IPS DF 19.7 (cell line): ENCODE results near the gene FNDC11.

ENCODE experiments used
- DNase-seq: peaks from one replicate; pipeline ENCODE4 v3.0.0-alpha.2; 2013; ENCODE audit warnings: low read depth, low spot score

Gene FNDC11

GRCh38 chr20:63525185-63525584 is 28.8 kb upstream of the FNDC11 start:
- DNase-seq = no peak

DNA sequence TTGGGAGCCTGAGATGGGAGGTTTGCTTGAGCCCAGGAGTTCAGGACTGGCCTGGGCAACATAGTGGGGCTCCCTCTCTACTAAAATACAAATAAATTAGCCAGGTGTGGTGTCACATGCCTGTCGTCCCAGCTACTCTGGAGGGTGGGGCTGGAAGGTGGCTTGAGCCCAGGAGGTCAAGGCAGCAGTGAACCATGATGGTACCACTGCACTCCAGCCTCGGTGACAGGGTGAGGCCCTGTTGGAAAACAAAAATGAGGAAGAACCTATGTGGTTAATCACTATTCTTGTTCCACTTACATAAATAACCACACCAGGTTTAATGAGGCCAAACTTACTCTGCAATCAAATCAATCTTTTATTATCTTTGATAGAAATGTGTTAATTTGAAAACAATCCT is 28.0 kb upstream of the FNDC11 start:
- no peak for DNase-seq

- no peak for DNase-seq
These were observed 26.8 kb upstream of the FNDC11 start for GRCh38 chr20:63527184-63527583.

DNA sequence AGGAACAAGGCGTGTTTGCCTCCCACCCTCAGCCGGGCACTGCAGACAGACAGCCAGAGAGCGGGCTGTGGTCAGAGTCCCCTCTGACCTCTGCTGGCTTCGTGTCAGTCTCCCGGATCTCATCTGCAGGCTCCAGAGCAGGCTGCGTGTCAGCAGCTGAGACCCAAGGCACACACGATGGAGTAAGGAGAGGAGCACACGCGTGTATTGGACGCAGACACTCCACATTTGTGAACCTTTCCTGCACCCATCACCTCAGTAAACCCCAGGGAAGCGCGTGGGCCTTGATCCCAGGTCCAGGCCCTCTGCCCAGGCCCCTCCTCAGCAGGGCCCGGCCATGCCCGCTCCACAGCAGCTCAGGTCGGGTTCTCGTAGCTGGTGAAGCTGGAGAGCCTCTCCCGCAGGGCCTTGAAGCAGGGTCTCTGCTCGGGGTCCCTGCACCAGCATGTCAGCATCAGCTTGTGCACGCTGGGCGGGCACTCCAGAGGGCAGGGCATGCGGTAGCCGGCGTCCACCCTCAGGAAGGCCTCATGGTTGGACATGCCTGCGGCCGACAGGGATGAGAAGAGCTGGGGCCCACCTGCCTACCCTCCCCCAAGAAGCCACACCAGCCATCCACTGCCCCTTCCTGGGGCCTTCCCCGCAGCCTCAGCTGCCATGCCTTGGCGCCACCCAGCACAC is 24.6 kb upstream of the FNDC11 start:
- DNase-seq = no peak

DNA sequence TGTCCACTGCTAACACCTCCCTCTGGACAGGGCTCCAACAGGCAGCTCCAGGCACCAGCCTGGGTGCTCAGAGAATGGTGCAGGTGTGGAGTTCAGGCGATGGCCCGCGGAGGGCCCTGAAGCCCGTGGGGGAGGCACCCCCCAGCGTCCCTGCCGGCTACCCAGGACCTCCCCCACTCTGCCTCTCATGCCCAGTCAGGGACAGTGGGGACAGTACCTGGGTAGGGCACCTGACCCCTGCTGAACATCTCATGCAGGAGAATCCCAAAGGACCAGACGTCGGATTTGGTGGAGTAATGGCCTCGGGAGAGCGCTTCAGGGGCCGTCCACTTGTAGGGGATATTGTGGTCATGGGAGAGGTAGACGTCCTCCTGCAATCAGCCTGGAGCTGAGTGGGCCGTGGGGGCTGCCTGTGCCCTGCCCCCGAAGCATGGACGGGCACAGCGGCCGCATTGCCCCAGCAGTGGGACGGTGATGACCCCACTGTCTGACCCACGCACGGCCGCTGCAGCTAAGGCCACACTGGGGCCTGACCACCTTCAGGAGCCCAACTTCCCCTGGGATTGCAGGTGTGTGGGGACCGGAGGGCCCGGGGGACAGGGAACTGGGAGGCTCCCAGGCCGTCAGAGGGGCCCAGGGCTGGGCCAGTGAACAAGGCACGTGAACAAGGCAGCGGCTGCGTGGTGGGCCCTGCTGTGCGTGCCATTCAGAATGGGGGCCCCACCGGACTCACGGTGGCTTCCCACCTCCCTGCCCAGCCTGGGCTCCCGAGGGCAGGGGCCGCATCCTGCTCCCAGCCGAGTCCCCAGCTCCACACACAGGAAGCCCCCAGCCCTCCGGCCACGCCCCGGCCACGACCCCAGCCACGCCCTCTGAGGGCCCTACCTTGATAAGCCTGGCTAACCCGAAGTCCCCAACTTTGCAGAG is 23.8 kb upstream of the FNDC11 start:
- DNase-seq = no peak

GRCh38 chr20:63530788-63531160 is 23.2 kb upstream of the FNDC11 start:
- DNase-seq = no peak

- no peak for DNase-seq
These were observed 22.1 kb upstream of the FNDC11 start for GRCh38 chr20:63531686-63532448.

DNA sequence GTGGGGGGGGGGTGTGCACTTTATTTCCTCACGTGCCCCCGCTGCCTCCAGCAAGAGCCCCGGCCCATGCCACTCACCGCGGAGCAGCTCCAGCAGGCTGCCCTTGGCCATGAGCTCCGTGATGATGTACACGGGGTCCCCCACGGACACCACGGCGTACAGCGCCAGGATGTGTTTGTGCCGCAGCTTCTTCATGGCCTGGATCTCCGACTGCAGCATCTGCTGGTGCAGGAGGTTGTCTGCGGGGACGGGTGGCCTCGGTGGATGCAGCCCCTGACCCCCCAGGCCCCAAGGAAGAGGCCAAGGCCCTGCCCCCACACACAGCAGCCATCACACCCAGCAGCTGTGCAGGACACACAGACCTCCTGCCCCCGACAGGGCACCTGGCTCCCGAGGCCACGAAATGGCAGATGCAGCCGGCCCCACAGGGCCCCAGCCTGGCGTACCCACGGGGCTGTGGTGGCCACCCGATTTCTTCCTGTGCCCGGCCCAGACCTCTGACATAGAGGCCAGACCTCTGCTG is 21.4 kb upstream of the FNDC11 start:
- DNase-seq = no peak

DNA sequence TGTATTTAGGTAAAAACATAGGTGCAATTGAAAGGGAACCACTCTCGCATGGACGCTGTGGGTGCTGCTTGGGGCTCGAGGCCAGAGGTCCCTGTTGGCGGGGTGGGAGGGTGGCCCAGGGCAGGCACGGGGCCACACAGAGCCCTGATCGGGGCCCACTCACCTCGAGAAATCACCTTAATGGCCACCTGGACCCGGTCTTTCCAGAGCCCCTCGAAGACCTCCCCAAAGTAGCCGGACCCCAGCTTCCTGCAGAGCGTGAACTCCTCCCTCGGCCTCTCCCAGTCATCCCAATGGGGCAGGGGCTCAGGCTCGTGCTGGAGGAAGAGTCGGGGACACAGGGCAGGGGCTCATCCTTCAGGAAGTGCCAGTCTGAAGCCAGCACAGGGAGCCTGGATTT is 20.6 kb upstream of the FNDC11 start:
- DNase-seq = no peak

- no peak for DNase-seq
These were observed 20.0 kb upstream of the FNDC11 start for GRCh38 chr20:63533871-63534393.

GRCh38 chr20:63534427-63534830 is 19.5 kb upstream of the FNDC11 start:
- no peak for DNase-seq

- no peak for DNase-seq
These were observed 18.9 kb upstream of the FNDC11 start for GRCh38 chr20:63534831-63535651.

DNA sequence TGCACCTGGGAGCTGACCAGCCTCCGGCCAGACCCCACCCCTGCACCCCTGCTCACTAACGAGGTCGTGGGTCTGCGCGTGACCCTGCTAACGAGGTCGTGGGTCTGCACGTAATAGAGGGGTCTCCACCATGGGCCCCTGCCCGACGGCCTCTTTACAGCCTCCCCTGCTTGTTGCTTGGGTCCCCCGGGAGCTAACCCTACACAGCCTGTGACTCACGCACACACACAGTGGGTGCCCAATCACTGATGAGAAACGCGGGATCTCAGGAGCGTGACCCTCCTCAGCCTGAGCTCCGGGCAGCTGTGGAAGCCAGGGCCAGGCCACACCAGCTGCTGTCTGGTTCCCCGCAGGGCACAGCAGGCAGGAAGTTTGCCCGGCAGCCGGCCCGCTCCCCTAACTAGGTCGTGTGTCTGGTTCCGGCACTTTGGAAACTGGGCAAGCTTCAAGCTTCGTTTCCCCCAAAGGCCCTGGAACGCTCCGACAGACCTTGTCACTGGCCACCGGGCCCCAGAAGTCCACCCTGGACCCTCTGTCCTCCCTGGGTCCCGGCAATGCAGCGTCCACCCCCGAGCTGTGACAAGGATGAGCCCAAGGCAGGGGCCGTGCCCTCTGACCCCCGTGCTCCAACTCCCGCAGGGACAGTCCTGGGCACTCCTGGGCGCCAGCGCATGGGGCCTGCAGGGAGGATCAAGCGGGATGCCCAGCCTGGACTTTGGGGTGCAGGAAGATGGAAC is 17.6 kb upstream of the FNDC11 start:
- no peak for DNase-seq

DNA sequence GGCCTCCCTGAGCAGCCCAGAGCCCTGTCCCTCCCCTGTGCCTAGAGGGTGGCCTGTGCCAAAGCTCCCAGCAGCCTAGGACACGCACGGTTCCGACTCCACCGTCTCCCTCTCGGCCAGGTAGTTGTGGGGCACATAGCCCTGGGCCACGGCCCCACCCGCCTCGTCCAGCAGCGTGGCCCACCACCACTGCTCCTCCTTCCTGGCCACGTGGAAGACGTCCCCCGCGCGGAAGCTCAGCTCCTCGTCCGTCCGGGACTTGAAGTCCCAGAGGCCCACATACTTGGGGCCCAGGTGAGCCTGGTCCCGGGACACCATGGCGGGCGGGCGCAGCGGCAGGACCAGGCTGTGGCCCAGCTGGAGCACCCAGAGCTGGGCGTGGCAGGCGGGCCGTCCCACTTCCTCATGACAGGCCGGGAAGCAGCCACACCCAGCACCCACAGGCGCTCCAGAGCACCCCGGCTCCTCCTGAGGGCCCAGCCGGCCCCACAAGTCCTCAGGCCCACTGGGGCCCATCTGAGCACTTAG is 16.9 kb upstream of the FNDC11 start, which contains the start of gene PTK6:
PTK6 (minus strand) TSS at position 380 of the 528 bp plus-strand sequence; CDS start at position 318, 62 bp downstream.
- no peak for DNase-seq

GRCh38 chr20:63537525-63538203 is 16.3 kb upstream of the FNDC11 start:
- DNase-seq = no peak

- DNase-seq = no peak
These were observed 15.5 kb upstream of the FNDC11 start for GRCh38 chr20:63538204-63539091.

DNA sequence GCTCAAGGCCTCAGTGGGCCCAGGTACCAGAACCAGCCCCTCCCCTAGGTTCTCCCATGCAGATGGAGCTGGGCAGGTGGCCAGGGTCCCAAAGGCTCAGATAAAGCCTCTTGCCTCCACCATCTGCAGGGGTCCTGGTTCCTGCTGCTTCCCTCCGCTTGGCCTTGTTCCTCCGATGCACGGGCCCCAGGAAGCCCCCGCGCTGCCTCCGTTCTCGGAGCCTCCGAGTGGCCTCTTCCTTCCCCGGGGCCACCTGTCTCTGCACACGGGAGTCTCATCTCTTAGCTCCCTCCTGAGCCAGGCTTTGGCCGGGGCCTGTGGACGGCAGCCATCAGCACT is 14.9 kb upstream of the FNDC11 start:
- no peak for DNase-seq
